Stimulated activated CD8-positive, alpha-beta memory T cell treated with anti-CD3 and anti-CD28 coated beads, Interleukin-15, amount 100 ng/mL, for 1 hour (primary cell): ENCODE measurements around the gene ARID1B.

Source experiments
- DNase-seq: peaks from one replicate; pipeline ENCODE4 v3.0.0-alpha.2; 2020; ENCODE audit warnings: low read depth

Gene ARID1B

GRCh38 chr6:156773935-156774852 is 3.0 kb upstream of the ARID1B start:
- no peak for DNase-seq

GRCh38 chr6:156774863-156775405 is 2.2 kb upstream of the ARID1B start:
- no peak for DNase-seq

GRCh38 chr6:156775717-156776116 is 1.5 kb upstream of the ARID1B start:
- DNase-seq: no peak

GRCh38 chr6:156776470-156776839 is 723 bp upstream of the ARID1B start:
- no peak for DNase-seq

DNA sequence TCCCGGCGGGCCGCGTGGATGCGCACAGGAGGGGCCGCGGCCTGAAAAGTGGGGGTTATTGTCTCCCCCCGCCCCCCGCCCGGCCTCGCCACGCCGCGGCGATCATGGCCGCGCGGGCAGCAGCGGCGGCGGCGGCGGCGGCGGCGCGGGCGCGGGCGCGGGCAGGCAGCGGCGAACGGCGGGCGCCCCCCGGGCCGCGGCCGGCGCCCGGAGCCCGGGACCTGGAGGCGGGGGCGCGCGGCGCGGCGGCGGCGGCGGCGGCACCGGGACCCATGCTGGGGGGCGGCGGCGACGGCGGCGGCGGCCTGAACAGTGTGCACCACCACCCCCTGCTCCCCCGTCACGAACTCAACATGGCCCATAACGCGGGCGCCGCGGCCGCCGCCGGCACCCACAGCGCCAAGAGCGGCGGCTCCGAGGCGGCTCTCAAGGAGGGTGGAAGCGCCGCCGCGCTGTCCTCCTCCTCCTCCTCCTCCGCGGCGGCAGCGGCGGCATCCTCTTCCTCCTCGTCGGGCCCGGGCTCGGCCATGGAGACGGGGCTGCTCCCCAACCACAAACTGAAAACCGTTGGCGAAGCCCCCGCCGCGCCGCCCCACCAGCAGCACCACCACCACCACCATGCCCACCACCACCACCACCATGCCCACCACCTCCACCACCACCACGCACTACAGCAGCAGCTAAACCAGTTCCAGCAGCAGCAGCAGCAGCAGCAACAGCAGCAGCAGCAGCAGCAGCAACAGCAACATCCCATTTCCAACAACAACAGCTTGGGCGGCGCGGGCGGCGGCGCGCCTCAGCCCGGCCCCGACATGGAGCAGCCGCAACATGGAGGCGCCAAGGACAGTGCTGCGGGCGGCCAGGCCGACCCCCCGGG is 637 bp downstream of the ARID1B start:
- DNase-seq: no peak

GRCh38 chr6:156778454-156779205 is 1.5 kb downstream of the ARID1B start:
- DNase-seq: no peak

- DNase-seq: no peak
These were observed 2.3 kb downstream of the ARID1B start for GRCh38 chr6:156779206-156780094.

GRCh38 chr6:156780102-156780641 is 3.0 kb downstream of the ARID1B start:
- no peak for DNase-seq

GRCh38 chr6:156780962-156781853 is 4.0 kb downstream of the ARID1B start:
- no peak for DNase-seq

DNA sequence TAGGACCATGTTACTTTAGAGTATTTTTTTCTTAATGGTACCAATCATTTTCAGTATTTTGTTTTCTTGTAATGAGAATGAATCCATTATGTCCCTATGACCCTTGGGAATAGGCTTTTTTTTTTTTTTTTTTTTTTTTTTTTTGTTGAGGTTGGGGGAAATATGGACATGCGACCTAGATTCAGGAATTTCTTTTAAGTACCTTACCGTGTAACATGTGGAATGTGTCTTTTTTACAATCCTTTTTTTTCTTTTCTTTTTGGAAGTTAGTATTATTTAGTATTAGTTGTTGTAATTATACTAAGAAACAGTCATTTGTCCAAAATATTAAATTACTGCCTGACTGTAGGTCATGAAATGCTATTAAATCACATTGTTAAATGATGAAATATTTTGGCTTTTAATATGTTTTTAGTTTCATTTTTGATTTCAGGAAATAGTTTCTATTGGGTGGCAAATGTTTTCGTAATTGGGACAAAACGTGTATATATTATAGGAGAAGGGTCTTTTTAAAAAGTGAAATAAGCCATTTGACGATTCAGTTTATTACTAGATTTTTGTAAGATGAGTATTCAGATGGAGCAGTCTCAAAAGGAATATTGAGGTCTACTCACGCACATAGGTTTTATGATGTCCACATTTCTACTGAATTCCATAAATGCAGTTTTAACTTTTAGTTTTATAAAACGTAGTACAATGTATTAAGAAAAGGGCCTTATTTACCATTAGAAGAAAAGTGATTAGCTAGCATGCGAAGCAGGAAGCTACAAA is 4.9 kb downstream of the ARID1B start:
- DNase-seq: no peak

- no peak for DNase-seq
These were observed 5.6 kb downstream of the ARID1B start for GRCh38 chr6:156782691-156783320.

GRCh38 chr6:156783958-156784357 is 6.8 kb downstream of the ARID1B start:
- DNase-seq: no peak

DNA sequence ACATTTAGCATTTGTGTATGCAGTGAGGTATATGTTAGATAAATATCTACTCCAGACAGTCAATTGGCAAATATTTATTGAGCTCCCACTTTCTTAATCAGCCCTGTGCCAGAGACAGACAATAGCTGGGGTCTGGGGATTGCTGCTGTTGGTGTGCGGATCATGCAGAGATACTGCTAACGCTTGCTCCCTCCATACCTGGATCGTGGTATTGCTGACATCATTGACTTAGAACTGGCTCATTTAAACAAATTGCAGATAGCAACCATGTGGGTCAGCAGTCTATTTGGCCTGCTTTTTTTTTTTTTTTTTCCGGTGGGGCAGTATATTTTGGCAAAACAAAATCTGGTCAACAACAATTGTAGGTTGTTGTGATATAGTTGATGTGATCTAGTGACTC is 9.5 kb downstream of the ARID1B start:
- DNase-seq: no peak

DNA sequence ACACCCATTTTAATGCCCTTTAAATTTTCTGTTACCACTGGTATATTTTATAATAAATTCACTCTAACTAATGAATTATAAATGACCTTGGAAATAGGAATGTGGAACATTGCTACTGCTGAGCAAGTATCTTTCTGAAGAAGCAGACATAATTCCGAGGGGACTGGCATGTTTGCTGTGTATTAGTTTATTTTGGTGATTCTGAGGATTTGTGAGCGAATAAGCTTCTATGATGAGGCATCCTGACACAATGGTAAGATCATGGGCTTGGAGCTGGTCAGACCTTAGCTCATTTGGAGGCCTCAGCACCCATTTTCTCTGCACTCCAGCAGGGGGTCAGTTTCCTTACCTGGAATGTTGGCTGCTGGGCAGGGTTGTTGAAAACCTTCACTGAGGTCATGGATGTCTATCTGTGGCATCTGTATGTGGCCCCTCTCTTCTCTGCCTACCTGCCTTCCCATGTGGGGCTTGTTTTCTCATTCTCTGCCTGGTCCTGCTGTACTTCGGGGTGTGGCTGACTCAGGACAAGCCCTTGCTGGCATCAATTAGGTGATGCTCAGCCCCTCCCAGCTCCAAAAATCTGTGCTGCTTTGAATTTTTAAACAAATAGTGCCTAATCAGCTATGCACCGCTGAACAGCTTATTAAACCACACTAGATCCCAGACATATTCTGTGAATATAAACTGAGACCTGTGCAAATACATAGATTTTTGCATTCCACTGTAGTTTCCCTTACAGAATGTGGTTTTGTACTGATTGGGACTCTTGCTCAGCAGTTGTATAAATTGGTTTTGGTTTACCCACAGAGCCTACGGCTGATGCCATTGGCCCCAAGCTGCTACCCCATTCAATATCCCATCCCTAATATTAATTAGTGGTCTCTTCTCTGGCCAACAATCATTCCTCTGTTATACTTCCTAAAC is 10.7 kb downstream of the ARID1B start:
- no peak for DNase-seq

DNA sequence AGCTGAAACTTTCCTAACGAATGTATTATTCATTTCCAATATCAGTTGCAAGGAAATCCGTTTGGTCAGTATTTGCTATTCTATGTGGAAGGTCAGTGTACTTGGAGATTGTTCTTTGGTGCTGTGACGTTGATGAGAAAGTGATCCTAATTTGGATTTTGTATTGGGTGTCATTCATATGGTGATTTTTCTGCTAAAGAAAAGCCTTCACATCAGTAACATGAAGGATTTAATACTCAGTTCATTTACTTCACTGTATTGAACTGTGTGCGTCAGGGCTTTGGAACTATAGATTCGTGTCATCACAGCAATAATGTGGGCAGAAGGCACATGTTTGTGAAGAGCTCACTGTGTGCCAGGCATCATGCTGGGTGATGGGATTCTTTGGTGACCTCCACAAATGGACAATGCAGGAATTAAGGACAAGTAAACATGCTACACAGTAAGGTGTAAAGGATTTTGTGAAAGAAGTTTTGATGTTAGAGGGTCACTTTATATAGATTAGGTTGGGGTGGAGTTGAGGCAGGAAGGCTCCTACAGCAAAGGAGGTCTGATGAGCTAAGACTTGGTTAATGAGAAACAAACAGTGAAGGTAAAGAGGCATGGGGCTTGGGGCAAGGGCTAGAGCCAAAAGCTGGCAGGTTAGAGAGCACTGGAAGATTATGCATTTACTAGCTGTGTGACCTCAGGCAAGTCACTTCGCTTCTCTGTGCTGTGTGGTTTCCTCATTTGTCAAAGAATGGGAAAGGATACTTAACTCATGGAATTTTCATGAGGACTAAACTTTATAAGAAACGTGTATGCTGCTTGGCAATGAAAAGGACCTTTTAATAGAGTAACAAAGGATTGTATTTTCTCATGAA is 12.1 kb downstream of the ARID1B start:
- DNase-seq: no peak

DNA sequence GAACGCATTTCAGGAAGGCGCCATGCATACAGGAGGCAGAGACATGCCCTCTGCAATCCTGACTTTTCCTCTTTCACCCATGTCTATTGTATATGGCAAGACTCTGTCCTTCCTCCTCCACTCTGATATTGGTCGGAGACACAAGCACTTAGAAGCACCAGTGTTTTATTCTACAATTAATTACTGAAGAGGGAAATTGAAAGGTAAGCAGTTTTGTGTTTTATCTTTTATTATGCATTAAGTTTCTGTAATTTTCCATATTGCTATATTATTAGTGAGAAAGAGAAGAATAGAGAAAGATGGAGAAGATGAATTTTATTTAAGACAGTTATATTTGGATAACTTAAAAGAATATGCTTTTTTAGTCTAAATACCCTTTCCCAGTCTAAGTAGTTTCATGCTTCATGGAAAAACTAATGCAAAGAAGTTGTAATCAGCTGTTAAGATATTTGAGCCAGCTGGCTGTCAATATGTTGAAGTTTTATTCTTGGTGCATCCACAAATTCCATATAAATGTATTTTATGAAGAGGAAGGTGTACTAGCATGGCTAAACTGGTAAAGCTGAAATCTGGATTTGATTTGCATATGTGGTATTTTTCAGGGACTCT is 13.6 kb downstream of the ARID1B start:
- DNase-seq: no peak
